PC-9 (cell line): ENCODE results near the gene NLRP13. TPM values are rescaled to one million over a fixed set of nuclear protein-coding genes. Genes with fewer than 3 reads are reported as not detected.

ENCODE experiments used
- Bru-seq: library from RNA; stranded (reverse); fragments of 400-500 nt; gene quantifications from one replicate; lab custom pipeline; 2021; lab: Mats Ljungman, UMichigan
- BruChase-seq, 2 experiments: library from RNA; stranded (reverse); fragments of 400-500 nt; gene quantifications; one replicate each; lab custom pipeline; 2021; lab: Mats Ljungman, UMichigan
- BruUV-seq: library from RNA; stranded (reverse); fragments of 400-500 nt; replicated peaks from 2 replicates; lab custom pipeline; 2021; lab: Mats Ljungman, UMichigan
- CTCF ChIA-PET: fragments of 300-600 bp; sonication (Branson Sonifier 250); formaldehyde crosslinking; loops from one replicate; lab custom pipeline; 2022; ENCODE audit warnings: antibody characterized with exemption; lab: Charles Lee
- POLR2A ChIA-PET: fragments of 300-600 bp; sonication (Branson Sonifier 250); formaldehyde crosslinking; loops from one replicate; lab custom pipeline; 2022; ENCODE audit warnings: antibody characterized with exemption; ENCODE audit not compliant: unreplicated experiment; lab: Charles Lee
- DNase-seq, 2 experiments: peaks; one replicate each; pipeline versions ENCODE4 v3.0.0 to v3.0.0-alpha.2; 2015 to 2022; ENCODE audit warnings: mixed read lengths in 1 of 2
- H2AFZ ChIP-seq: fragments of 200-600 bp; sonication (generic); 2 replicates; pipeline ENCODE4 v1.8.1; 2017; ENCODE audit warnings: antibody characterized with exemption
- H3F3A ChIP-seq: fragments of 200-600 bp; sonication (generic); 2 replicates; pipeline ENCODE4 v1.8.1; 2017; ENCODE audit warnings: antibody characterized with exemption, mild to moderate bottlenecking, low read depth; ENCODE audit not compliant: insufficient read depth
- H3K27ac ChIP-seq: fragments of 200-600 bp; sonication (generic); 2 replicates; pipeline ENCODE4 v1.6.1; 2016; ENCODE audit warnings: mixed run types
- H3K27me3 ChIP-seq: fragments of 200-600 bp; sonication (generic); 2 replicates; pipeline ENCODE4 v1.6.1; 2016; ENCODE audit warnings: low read depth, mixed run types; ENCODE audit not compliant: insufficient read depth
- H3K36me3 ChIP-seq: fragments of 200-600 bp; sonication (generic); 2 replicates; pipeline ENCODE4 v1.6.1; 2016; ENCODE audit warnings: low read depth, mixed run types
- H3K4me1 ChIP-seq: fragments of 200-600 bp; sonication (generic); replicated peaks from 2 replicates; pipeline ENCODE4 v1.6.1; 2016; ENCODE audit warnings: mixed run types; ENCODE audit not compliant: insufficient read depth
- H3K4me2 ChIP-seq: fragments of 200-600 bp; sonication (generic); 2 replicates; pipeline ENCODE4 v1.6.1; 2017; ENCODE audit warnings: mixed run types
- H3K4me3 ChIP-seq: fragments of 200-600 bp; sonication (generic); 2 replicates; pipeline ENCODE4 v1.6.1; 2016; ENCODE audit warnings: mixed run types
- H3K79me2 ChIP-seq: fragments of 200-600 bp; sonication (generic); 2 replicates; pipeline ENCODE4 v1.6.1; 2017; ENCODE audit warnings: low read depth, mixed run types
- H3K9me2 ChIP-seq: fragments of 200-600 bp; sonication (generic); 2 replicates; pipeline ENCODE4 v1.8.1; 2017; ENCODE audit warnings: mild to moderate bottlenecking; ENCODE audit not compliant: insufficient read depth
- H3K9me3 ChIP-seq: fragments of 200-600 bp; sonication (generic); 2 replicates; pipeline ENCODE4 v1.8.1; 2016; ENCODE audit warnings: low read depth; ENCODE audit not compliant: insufficient read depth
- H4K20me1 ChIP-seq: fragments of 200-600 bp; sonication (generic); 2 replicates; pipeline ENCODE4 v1.8.1; 2017; ENCODE audit not compliant: insufficient read depth
- CTCF ChIP-seq: fragments of 200-600 bp; sonication (generic); conservative IDR thresholded peaks from 2 replicates; pipeline ENCODE4 v1.6.1; 2017; ENCODE audit warnings: mixed run types, antibody characterized with exemption, mild to moderate bottlenecking, moderate library complexity
- EZH2 ChIP-seq: fragments of 200-600 bp; sonication (generic); IDR thresholded peaks from 2 replicates; pipeline ENCODE4 v1.8.0; 2017; ENCODE audit warnings: antibody characterized with exemption, low read depth
- intact Hi-C: fragments of 100-400 bp; cut with micrococcal nuclease; formaldehyde crosslinking; loops from one replicate; pipeline ENCODE4 v1.10.0; 2022; ENCODE audit not compliant: unreplicated experiment
- long read RNA-seq: library from polyadenylated mRNA; stranded (forward); transcript quantifications from one replicate; pipeline ENCODE4 v2.0.0, GENCODE V29; 2022
- total RNA-seq: library from RNA; stranded (reverse); gene quantifications from 2 replicates; pipeline ENCODE4 v1.2.3, GENCODE V29; 2021

The NLRP13 gene
- not detected in 2 replicates for total RNA-seq
- Bru-seq, nascent RNA = not detected
- BruChase-seq, experiment 1, labeled RNA remaining after a 2-hour chase = not detected
- BruChase-seq, experiment 2, labeled RNA remaining after a 6-hour chase = percentile 2 among the genes with signal in this experiment
- long read RNA-seq = 0 reads

GRCh38 chr19:55931936-55932386 is at the start of gene NLRP13:
NLRP13 (minus strand) TSS chr19:55932336; CDS start chr19:55932311, 25 bp downstream.
- no peaks in the 10 kb centered on the region for H3F3A ChIP-seq
- H3K9me2 ChIP-seq = no peaks in the 10 kb centered on the region
- no peaks in the 10 kb centered on the region for H3K36me3 ChIP-seq
- no peak within 1 kb of the TSS for H2AFZ ChIP-seq
- TF ChIP-seq EZH2 (peak; percentile 83; the same call in 1 of the 2 replicates), CTCF (no peak)
- no peaks in the 10 kb centered on the region for H3K79me2 ChIP-seq
- no peak for DNase-seq
- no TSS peak for BruUV-seq
- H3K9me3 ChIP-seq = no peaks in the 10 kb centered on the region
- no peaks in the 10 kb centered on the region for H3K4me1 ChIP-seq
- no peak within 1 kb of the TSS for H3K4me2 ChIP-seq
- ChIA-PET CTCF (no interaction called here), POLR2A (no interaction called here)
- no peaks in the 10 kb centered on the region for H4K20me1 ChIP-seq
- no peak within 1 kb of the TSS for H3K4me3 ChIP-seq
- no peak within 1 kb of the TSS for H3K27ac ChIP-seq
- H3K27me3 ChIP-seq = peaks cover 89% of the 10 kb centered on the region
- intact Hi-C loops = no loop called here

GRCh38 chr19:55980415-55980814 is 48.3 kb upstream of the NLRP13 start:
- H3K9me2 ChIP-seq = no peaks in the 10 kb centered on the region
- peaks cover 44% of the 10 kb centered on the region for H3K27me3 ChIP-seq
- no peaks in the 10 kb centered on the region for H3K79me2 ChIP-seq
- ChIA-PET POLR2A (no interaction called here), CTCF (no interaction called here)
- no peak overlapping the region for H3K4me3 ChIP-seq
- H3K36me3 ChIP-seq = no peaks in the 10 kb centered on the region
- intact Hi-C loops = no loop called here
- no peak overlapping the region for H3K27ac ChIP-seq
- no peaks in the 10 kb centered on the region for H3F3A ChIP-seq
- H3K9me3 ChIP-seq = no peaks in the 10 kb centered on the region
- H3K4me2 ChIP-seq = no peak overlapping the region
- no peaks in the 10 kb centered on the region for H3K4me1 ChIP-seq
- no TSS peak for BruUV-seq
- no peaks in the 10 kb centered on the region for H4K20me1 ChIP-seq
- DNase-seq = no peak
- no peak overlapping the region for H2AFZ ChIP-seq
- TF ChIP-seq EZH2 (no peak), CTCF (no peak)

- DNase-seq = no peak
- TF ChIP-seq CTCF (no peak), EZH2 (no peak)
- H2AFZ ChIP-seq = no peak overlapping the region
- H3F3A ChIP-seq = no peaks in the 10 kb centered on the region
- ChIA-PET POLR2A (interaction anchor here (0.7 kb wide), 1 partner anchor 1231 kb away, joined by 7 read pairs; no protein-coding TSS in a partner anchor), CTCF (no interaction called here)
- H3K79me2 ChIP-seq = no peaks in the 10 kb centered on the region
- no peak overlapping the region for H3K27ac ChIP-seq
- intact Hi-C loops = no loop called here
- H3K36me3 ChIP-seq = no peaks in the 10 kb centered on the region
- no peaks in the 10 kb centered on the region for H3K9me3 ChIP-seq
- peaks cover 67% of the 10 kb centered on the region for H3K27me3 ChIP-seq
- H3K4me1 ChIP-seq = no peaks in the 10 kb centered on the region
- H3K4me3 ChIP-seq = no peak overlapping the region
- H3K9me2 ChIP-seq = no peaks in the 10 kb centered on the region
- H3K4me2 ChIP-seq = no peak overlapping the region
- H4K20me1 ChIP-seq = no peaks in the 10 kb centered on the region
- BruUV-seq = no TSS peak
These were observed 41.8 kb upstream of the NLRP13 start for GRCh38 chr19:55973982-55974381.
